Stimulated activated CD8-positive, alpha-beta memory T cell treated with anti-CD3 and anti-CD28 coated beads, Interleukin-2, amount 100 ng/mL, for 1 hour (primary cell): ENCODE results near the gene MKNK2.

Experiments used
- DNase-seq, 2 donors: peaks; one replicate each; pipeline ENCODE4 v3.0.0-alpha.2; 2020; ENCODE audit warnings: low read depth in 2 of 2

The MKNK2 gene

GRCh38 chr19:2058570-2059421, 7.8 kb upstream of the MKNK2 start:
- no peak for DNase-seq

- no peak for DNase-seq
Observed at GRCh38 chr19:2057484-2058469, 6.7 kb upstream of the MKNK2 start.

GRCh38 chr19:2056837-2057192, 5.8 kb upstream of the MKNK2 start:
- no peak for DNase-seq

- no peak for DNase-seq
Observed at GRCh38 chr19:2055931-2056836, 5.1 kb upstream of the MKNK2 start.

- DNase-seq: no peak
Observed at GRCh38 chr19:2054763-2055162, 3.7 kb upstream of the MKNK2 start.

- no peak for DNase-seq
Observed at GRCh38 chr19:2053601-2054389, 2.8 kb upstream of the MKNK2 start.

GRCh38 chr19:2051773-2052704, 995 bp upstream of the MKNK2 start:
- DNase-seq: no peak

- no peak for DNase-seq
Observed at GRCh38 chr19:2050349-2050990, 574 bp downstream of the MKNK2 start.

- no peak for DNase-seq
Observed at GRCh38 chr19:2049741-2050348, 1.2 kb downstream of the MKNK2 start.

GRCh38 chr19:2048959-2049740, 1.9 kb downstream of the MKNK2 start:
- DNase-seq: no peak

GRCh38 chr19:2048104-2048958, 2.7 kb downstream of the MKNK2 start:
- DNase-seq: no peak

GRCh38 chr19:2047449-2048103, 3.5 kb downstream of the MKNK2 start:
- no peak for DNase-seq

- no peak for DNase-seq
Observed at GRCh38 chr19:2047076-2047448, 4.0 kb downstream of the MKNK2 start.

- DNase-seq: no peak
Observed at GRCh38 chr19:2046046-2046907, 4.8 kb downstream of the MKNK2 start.

GRCh38 chr19:2045501-2046045, 5.5 kb downstream of the MKNK2 start:
- DNase-seq: no peak
